Right forelimb (tissue), 1 donor: Measurements from ENCODE around the gene PITPNM1.
"Not testable (repeated sequence)": the region's sequence is repeated elsewhere in the genome, so short reads cannot be mapped to it uniquely, and the experiment has no call there.

Experiments used
- DNase-seq: peaks from one replicate; pipeline ENCODE4 v3.0.0-alpha.2; 2018

PITPNM1 gene

DNA sequence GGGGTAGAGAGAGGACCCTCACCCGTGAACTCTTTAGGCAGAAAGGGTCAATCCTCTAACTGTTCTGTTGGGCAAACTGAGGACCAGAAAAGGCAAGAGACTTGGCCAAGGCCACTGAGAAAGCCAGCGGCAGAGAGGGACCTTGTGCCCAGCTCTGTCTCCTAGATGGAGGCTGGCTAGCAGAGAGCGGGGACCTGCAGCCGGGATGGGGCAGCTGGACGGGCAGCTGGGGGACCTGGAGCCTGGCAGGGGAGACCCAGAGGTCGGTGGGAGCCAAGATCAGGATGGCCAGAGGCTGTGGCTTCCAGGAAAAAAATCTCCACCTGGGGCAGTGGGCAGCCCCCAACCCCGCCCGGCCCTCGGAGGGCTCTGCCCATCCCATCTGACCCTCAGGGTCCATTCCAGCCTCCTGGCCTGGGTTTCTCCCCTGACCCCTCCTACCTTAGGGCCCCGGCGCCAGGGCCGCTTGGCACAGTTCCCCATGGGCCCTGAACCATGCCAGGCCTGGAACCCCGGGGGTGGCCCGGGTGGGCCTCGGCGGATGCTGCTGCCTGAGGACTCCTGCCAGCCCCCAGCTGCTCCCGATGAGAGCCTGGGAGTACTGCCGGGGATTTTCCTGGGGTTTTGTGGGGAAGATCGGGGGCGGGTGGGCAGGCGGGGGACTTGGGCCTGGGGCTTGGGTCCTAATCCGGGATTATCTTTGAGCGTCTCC, 17.8 kb upstream of the PITPNM1 start, which contains the start of gene CABP2:
Gene CABP2, minus strand, starts transcription at position 603 of the 712 bp plus-strand sequence. Its CDS starts 120 bp downstream, at position 483.
- DNase-seq = no peak

DNA sequence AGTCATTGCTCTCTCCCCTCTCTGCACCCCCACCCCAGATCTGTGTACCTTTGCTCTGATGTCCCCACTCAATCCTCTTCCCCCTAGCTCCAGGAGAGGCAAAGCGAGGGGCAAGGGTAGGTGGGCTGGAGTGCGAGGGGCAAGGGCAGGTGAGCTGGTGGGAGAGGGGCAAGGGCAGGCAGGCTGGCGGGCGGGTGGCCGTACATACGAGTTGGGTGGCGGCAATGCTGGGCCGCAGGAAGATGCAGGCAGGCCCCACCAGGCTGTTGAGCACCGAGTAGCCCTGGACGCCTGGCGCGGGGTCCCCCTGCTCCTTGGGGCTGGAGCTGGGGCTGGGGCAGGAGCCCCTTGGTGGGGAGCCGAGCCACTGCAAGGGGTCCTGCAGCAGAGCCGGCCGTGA, 17.2 kb upstream of the PITPNM1 start:
- no peak for DNase-seq

GRCh38 chr11:67521924-67522323, 16.8 kb upstream of the PITPNM1 start:
- no peak for DNase-seq

DNA sequence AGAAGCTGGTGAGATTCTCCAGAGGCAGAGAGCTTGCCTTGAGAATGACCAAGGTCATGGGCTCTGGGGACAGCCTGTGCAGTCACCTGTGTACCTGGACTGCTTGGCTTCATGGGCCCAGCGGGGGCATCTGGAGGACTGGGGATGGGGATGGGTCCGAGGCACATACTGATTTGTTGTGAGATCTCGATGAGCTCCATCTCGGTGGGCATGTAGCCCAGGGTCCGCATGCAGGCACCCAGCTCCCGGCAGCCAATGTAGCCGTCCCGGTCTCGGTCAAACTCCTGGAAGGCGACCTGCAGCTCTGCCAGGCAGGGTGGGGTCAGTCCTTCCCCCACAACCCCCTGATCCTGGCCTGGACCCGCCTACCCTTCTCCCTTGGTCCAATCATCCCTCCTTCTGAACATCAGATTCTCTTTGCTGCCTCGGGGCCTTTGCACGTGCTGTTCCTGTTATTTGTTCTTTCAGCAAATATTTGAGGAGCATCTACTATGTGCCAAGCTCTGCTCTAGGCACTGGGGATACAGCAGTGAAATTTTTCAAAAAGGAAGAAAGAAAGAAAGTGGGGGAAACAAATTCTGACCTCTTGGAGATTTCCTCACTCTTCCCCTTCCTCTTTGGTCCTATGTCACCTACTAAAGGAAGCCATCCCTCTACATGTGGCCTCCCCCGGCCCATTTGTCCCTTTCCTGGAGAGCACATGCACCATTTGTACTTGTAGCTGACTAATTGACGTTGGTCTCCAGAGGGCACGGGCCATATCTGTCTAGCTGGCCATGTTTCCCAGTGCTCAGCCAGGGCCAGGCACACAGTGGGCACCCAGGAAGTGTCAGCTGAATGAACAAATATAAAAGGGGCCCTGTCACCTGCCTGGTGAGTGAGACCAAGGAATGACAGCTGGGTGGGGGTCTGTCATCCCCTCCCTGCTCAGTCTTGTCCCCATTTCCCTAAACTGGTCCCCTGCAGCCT, 16.0 kb upstream of the PITPNM1 start:
- no peak for DNase-seq

DNA sequence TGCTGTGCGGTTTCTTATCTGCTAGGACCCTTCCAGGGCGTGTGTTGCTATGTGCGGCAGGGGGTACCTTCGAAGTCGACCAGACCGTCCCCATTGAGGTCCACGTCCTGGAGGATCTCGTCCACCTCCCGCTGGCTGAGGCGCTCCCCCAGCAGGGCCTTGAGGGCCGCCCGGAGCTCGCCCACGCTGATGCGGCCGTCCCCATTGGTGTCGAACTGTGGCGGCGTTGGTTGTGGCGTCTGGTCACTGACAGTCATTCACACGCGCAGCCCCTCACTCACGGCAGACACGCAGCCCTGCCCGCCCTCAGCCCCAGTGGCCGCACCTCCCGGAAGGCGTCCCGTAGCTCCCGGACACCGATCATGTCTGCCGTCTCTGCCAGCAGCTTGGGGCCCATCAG, 14.6 kb upstream of the PITPNM1 start:
- no peak for DNase-seq

- DNase-seq = no peak
These were observed 12.8 kb upstream of the PITPNM1 start for GRCh38 chr11:67517784-67518552.

DNA sequence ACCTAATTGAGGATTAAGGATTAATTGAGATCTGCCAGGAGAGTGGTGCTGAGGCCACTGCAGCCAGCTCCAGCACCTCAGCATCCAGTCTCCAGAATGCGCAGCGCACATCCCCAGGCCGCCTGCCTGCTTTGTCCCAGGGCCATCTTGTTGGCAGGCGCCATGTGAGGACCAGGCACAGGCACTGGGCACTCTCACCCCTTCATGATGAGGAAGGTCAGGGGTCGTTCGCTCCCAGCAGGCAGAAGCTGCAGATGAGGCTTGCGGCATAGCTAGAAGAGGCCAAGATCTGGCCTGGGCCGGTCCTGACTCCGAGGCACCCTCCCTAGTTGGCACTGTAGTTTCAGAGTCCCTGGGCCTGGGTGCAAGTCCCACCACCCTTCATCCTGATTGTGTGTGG, 11.6 kb upstream of the PITPNM1 start:
- DNase-seq = no peak

DNA sequence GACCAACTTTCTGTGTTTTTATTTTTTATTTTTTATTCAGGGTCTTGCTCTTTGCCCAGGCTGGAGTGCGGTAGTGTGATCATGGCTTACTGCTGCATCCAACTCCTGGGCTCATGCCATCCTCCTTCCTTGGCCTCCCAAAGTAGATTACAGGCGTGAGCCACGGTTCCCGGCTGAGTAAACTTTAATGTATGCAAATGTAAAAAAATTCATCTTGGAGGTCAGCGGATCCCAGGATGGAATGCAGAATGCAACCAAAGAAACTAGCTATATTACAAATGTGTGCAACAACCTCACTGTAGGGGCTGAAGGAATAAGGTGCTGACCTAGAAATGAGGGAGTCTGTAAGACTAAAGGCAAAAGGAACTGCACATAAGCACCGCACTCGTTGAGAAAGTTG, 9.0 kb upstream of the PITPNM1 start:
- no peak for DNase-seq

- not testable (repeated sequence) for DNase-seq
These were observed 6.4 kb upstream of the PITPNM1 start for GRCh38 chr11:67511558-67511957.

DNA sequence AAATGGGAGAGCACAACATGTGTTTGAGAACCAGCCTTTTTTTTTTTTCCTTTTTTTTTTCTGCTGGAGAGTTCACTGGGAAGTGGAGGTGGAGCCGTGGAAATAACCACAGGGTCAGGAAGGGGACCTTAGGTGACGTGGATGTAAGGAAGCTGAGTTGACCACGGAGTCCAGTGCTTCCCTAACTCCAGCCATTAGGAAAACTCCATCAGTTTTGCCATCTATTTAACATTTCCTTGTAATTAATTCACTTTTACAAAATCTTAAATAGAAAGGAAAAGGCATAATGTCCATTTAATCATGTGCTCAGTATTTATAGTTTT, 4.8 kb upstream of the PITPNM1 start:
- DNase-seq = no peak

- DNase-seq = peak; percentile 96
These were observed 3.4 kb upstream of the PITPNM1 start for GRCh38 chr11:67508486-67509121.

DNA sequence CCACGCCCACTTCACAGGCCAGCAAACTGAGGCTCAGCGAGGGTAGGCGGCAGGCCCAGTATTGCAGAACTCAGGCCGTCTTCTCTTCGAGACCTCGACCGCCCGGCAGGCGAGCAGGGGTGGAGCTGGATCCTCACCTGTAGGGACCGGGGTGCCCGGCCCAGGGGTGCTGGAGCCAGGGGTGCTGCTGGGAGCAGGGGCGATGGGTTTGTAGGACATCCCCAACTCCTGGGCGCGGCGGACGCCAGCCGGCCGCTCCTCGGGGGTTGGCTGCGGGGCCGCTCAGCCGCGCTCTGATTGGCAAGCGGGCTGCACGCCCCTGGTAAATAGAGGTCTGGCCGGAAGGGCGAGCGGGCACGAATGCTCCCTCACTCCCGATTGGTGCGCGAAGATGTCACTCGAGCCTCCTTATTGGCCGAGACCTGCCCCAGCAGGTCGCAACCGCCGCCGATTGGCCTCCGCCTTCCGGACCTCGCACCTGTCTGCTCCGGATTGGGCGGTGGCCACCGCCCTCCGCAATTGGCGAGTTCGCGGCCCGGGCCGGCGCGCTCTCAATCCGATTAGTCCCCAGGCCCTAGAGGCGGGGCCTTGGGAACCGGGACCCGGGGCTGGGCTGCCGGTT, 2.8 kb upstream of the PITPNM1 start, which contains the start of gene CDK2AP2:
Gene CDK2AP2, minus strand, starts transcription at position 299 of the 622 bp plus-strand sequence. Its CDS starts 80 bp downstream, at position 219.
- peak; percentile 95 for DNase-seq

- DNase-seq = peak; percentile 64
These were observed 2.2 kb upstream of the PITPNM1 start for GRCh38 chr11:67507242-67507863.

DNA sequence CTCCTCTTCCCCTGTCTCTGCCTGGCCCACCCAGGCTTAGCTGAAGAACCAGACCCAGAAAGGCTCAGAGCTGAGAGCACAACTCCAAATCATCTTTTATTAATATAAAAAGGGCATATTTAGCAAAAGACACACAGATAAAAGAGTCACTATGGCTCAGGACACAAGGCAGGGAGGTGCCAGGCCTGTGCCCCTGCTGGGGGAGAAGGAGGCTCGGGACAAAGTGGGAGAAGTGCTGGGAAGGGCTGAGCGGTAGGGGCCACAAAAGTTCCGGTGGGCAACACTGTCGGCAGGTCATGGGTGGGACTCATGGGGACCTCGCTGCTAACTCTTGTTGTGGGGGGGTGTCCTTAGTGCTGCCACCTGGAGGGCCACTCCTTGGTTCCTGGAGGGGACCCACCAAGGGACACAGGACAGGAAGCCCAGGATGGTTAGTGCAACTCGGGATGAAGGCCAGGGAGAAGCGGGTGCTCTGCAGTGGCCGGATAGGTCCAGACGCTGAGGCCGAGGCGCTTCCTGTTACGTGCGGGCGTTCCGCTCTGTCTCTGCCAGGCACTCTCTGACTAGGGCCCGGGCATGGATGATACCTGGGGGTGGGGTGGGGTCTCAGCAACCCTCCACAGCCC, 1.4 kb upstream of the PITPNM1 start:
- DNase-seq = no peak

DNA sequence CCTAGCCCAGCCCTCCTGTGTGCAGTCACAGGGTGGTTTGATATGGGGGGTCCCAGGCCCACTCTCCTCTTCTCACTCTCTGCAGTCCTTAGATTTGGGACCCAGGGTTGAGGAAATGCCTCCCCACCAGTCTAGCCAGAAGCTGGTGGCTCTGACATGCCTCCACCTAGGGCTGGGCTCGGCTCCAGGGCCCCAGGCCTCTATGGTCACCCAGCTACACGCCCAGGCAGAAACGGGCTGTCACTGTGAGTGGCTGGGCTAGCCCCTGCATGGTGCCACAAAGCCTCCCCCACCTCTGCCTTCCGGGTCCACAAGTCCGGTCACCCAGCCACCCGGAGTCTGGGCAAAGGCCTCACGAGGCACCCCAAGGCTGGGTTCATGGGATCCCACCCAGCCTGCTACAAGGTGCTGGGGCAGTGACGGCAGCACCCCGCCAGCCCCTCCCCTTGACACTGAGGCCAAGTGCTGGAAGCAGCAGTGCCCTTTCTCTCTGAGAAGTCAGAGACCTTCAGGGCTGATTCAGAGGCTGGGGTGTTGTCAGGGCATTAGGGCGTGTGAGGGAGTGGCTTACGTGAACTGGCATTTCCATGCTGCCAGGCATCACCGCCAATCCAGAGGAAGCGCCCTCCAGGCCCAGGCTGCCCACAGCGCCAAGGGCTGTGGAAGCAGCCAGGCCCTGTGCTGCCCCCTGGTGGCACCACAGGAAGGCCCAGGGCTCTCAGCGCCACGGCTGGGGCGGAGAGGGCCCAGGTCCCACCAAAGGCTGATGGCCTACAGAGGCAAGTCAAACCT, 638 bp upstream of the PITPNM1 start:
- DNase-seq = peak; percentile 88

DNA sequence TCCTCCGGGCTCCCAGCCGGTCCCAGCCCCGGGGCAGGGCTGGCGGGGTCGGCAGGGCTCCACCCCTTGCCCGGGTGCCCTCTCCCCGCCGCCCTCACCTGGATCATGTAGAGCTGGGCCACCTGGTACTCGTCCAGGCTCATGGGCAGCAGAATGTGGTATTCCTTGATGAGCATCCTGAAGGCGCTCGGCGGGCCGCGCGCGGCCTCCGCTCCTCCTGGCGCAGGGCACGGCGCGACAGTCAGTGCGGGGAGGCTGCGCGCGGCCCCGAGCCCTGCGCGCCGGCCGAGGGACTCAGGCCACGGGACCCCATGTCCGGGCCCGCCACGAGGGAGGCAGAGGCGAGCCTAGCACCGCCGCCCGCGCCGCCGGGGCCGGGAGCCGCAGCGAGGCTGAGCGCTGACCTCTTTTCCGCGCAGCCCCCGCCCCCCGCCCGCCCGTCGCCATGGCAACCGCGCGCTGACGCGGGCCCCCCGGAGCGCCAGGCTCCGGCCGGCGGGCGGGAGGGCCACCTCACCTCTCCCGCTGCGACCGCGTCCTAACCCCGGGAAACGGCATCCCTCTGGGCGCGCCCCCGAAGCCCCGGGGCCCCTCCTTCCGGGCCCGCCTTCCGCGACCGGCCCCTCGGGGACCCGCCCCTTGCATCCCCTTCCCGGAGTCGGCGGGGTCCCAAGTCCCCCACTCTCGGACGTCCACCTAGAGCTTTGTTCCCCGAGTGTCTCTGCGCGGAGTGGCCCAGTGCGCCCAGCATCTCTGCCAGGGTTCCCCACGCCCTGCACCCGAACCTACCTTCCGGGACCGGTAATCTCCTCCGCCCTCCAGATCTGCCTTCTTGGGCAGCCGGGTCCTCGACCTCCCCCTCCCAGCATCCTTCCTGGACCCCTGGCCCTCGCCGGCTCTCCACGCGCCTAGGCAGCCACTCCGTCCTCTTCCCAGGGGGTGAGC, 886 bp downstream of the PITPNM1 start:
- DNase-seq = peak; percentile 61

DNA sequence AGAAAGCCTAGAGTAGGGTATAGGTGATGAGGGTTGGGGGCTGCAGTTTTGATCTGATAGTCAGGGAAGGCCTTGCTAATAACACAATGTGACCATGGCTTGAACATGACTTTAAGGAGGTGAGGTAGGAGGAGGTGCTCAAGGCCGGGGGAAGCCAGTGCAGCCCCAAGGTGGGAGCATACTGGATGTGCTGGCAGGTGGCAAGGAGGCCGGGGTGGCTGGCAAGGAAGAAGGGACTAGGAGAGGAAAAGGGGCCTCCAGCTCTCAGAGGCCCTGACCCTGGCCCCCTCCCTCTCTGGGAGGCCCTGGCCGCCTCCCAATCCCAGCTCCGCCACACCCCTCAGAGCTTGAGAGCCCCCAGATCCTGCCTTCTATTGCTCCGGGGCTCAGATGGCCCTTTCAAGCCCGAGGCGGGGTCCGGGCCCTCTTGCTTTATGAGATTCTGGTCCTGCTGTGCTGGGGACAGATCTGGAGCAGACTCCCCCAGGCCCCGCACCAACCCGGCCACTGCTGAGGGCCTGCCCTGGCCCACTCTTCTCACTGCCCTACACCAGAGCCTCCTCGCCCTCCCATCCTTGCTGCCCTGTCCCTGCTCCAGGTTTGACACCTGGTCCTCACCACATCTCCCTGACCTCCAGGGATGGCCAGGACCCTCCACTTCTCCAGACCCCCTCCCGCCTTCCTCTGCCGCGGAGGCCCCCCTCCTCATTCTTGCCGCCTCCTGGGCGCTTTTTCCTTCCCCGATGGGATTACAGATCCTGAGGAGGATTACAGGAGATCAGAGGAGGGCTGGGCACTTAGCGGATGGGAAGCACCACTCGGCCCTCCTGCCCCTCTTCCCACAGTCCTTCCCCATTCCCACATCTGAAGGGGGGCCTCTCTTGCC, 1.8 kb downstream of the PITPNM1 start:
- DNase-seq = no peak
